Upper lobe of right lung (tissue), 1 donor: ENCODE measurements around the gene INIP. TPM values are rescaled to one million over a fixed set of nuclear protein-coding genes. Genes with fewer than 3 reads are reported as not detected.
"Not testable (repeated sequence)": the region's sequence is repeated elsewhere in the genome, so short reads cannot be mapped to it uniquely, and the experiment has no call there.

Source experiments
- ATAC-seq: fragments of 200-7000 bp; cut with Tn5 transposase; one replicate; pipeline ENCODE4 v1.9.1; 2020; ENCODE audit warnings: mild to moderate bottlenecking, moderate library complexity
- DNase-seq: peaks from one replicate; pipeline ENCODE4 v3.0.0-alpha.2; 2020
- H3K27ac ChIP-seq: fragments of 200-600 bp; one replicate; pipeline ENCODE4 v1.8.0; 2022
- H3K27me3 ChIP-seq: fragments of 200-600 bp; one replicate; pipeline ENCODE4 v1.8.0; 2022; ENCODE audit warnings: mild to moderate bottlenecking
- H3K36me3 ChIP-seq: fragments of 200-600 bp; one replicate; pipeline ENCODE4 v1.8.0; 2022
- H3K4me1 ChIP-seq: fragments of 200-600 bp; one replicate; pipeline ENCODE4 v1.8.0; 2022
- H3K4me3 ChIP-seq: fragments of 200-600 bp; one replicate; pipeline ENCODE4 v1.8.0; 2022; ENCODE audit warnings: mild to moderate bottlenecking
- H3K9me3 ChIP-seq: fragments of 200-600 bp; one replicate; pipeline ENCODE4 v1.8.0; 2022
- intact Hi-C: fragments of 100-400 bp; cut with DNase I; formaldehyde crosslinking; loops from one replicate; pipeline ENCODE4 v1.11.0; 2022
- total RNA-seq: library from RNA; stranded (reverse); fragmentation: NEBNext Ultra II Directional; extraction: Animal tissue kit (Norgen Biotek cat#: 25700); gene quantifications from one replicate; pipeline ENCODE4 v1.2.1, GENCODE V29; 2021
- TF ChIP-seq, protein P1 (sequence below): fragments of 200-600 bp; IDR thresholded peaks from one replicate; pipeline ENCODE4 v1.8.0; 2022; ENCODE audit warnings: antibody characterized with exemption
- donor health status: DM: no; HTN: yes; CAD: no; lungs with severe emphysema.

INIP gene
- total RNA-seq, 1 donor from 2014 or later, result 22.7 TPM

DNA sequence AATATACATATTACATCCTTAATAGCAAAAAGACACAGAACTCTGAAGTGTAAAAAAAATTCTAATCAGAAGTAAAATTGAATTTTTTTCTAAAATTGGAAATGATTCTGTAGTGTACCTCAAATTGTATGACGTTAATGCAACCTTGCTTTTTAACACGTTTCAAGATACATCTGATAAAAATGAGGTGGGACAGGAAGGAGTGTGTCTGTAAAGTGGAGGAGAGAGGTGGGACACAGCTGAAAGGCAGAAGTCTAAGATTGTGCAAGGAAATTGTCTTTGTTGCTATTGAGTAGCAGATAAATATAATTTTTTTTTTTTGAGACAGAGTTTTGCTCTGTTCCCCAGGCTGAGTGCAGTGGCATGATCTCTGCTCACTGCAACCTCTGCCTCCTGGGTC is 17.0 kb upstream of the INIP start:
- TF ChIP-seq, protein P1, sequence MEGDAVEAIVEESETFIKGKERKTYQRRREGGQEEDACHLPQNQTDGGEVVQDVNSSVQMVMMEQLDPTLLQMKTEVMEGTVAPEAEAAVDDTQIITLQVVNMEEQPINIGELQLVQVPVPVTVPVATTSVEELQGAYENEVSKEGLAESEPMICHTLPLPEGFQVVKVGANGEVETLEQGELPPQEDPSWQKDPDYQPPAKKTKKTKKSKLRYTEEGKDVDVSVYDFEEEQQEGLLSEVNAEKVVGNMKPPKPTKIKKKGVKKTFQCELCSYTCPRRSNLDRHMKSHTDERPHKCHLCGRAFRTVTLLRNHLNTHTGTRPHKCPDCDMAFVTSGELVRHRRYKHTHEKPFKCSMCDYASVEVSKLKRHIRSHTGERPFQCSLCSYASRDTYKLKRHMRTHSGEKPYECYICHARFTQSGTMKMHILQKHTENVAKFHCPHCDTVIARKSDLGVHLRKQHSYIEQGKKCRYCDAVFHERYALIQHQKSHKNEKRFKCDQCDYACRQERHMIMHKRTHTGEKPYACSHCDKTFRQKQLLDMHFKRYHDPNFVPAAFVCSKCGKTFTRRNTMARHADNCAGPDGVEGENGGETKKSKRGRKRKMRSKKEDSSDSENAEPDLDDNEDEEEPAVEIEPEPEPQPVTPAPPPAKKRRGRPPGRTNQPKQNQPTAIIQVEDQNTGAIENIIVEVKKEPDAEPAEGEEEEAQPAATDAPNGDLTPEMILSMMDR, result no peak
- H3K27me3 ChIP-seq, result no peaks in the 10 kb centered on the region
- no peak overlapping the region for H3K4me3 ChIP-seq
- H3K36me3 ChIP-seq, result no peaks in the 10 kb centered on the region
- DNase-seq, result no peak
- H3K27ac ChIP-seq, result no peak overlapping the region
- no peaks in the 10 kb centered on the region for H3K9me3 ChIP-seq
- ATAC-seq, result no peak
- intact Hi-C loops, result no loop called here
- H3K4me1 ChIP-seq, result no peaks in the 10 kb centered on the region

DNA sequence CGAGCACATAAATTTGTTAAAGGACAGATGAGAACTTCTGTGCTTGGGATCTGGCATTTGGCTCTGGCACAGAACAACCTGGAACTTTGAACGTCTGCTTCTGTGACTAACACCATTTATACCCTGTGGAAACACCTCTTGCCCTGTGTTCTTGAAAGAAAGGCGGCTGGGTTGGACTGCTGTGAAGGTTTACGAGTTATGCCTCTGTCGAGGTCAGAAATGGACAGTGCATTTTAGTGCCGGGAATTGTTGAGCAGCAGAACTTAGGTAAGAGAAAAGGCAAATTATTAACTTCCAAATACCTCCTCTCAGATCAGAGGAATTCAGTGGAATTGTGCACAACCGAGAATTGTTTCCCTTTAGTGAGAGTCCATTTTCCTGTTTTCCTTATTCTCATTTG is 14.1 kb upstream of the INIP start:
- DNase-seq (no peak), ATAC-seq (no peak)
- Histone ChIP-seq H3K4me3 (no peak overlapping the region), H3K27ac (no peak overlapping the region), H3K27me3 (no peaks in the 10 kb centered on the region), H3K36me3 (no peaks in the 10 kb centered on the region), H3K9me3 (no peaks in the 10 kb centered on the region), H3K4me1 (no peaks in the 10 kb centered on the region)
- TF ChIP-seq, protein P1, result no peak
- intact Hi-C loops, result no loop called here

DNA sequence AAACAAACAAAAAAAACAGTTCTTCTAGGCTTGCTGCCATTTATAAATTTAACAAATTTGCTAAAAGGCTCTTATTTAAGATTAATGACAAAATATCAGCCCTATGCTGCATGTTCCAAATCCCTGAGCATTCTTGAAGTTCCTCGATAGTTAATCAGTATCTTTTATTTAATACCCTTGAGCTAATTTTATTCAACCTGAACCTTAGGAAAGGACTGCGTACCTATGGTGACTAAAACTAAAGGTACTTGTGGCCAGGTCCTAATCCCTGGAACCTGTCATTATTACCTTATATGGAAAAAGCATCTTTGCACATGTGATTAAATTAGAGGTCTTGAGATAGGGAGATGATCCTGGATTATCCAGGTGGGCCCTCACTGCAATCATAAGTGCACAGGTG is 10.5 kb upstream of the INIP start:
- Histone ChIP-seq H3K4me3 (no peak overlapping the region), H3K27me3 (no peaks in the 10 kb centered on the region), H3K27ac (no peak overlapping the region), H3K9me3 (no peaks in the 10 kb centered on the region), H3K36me3 (no peaks in the 10 kb centered on the region), H3K4me1 (no peaks in the 10 kb centered on the region)
- intact Hi-C loops, result no loop called here
- DNase-seq, result no peak
- TF ChIP-seq, protein P1, result no peak
- ATAC-seq, result no peak

DNA sequence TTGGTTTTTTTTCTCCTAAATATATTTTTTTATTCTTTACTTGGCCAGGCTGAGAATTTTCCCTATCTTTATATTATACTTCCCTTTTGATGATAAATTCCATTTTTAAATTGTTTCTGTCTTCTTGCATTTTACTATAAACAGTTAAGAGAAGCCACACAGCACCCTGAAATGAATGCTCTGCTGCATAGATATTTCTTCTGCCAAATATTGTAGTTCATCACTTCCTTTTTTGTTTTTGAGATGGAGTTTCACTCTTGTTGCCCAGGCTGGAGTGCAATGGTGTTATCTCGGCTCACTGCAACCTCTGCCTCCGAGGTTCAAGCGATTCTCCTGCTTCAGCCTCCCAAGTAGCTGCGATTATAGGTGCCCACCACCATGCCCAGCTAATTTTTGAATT is 8.5 kb upstream of the INIP start:
- H3K27ac ChIP-seq, result no peak overlapping the region
- ATAC-seq, result no peak
- TF ChIP-seq, protein P1, result no peak

DNA sequence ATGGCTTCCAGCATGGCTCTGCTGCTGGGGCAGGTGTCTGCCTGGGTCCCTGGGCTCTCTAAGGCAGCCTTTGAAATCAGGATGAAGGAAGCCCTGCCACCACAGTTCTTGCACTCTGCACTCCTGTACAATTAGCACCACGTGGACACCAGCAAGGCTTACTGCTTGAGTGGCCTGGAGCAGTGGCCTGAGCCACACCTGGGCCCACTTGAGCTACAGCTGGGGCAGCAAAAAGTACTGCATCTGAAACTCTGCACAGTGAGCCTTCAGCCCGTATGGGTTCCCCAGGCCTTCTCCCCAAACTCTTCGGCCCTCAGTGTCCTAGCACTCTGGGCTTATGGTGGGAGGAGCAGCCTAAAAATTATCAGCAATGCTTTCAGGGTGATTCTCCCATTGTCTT is 8.0 kb upstream of the INIP start:
- intact Hi-C loops, result no loop called here
- Histone ChIP-seq H3K9me3 (no peaks in the 10 kb centered on the region), H3K27ac (no peak overlapping the region), H3K27me3 (no peaks in the 10 kb centered on the region), H3K4me1 (no peaks in the 10 kb centered on the region), H3K4me3 (no peak overlapping the region), H3K36me3 (no peaks in the 10 kb centered on the region)
- TF ChIP-seq, protein P1, result no peak
- DNase-seq (no peak), ATAC-seq (no peak)

More for the DNA sequence above, 8.5 kb upstream of the INIP start:
- no peaks in the 10 kb centered on the region for H3K36me3 ChIP-seq
- no peaks in the 10 kb centered on the region for H3K27me3 ChIP-seq
- no peaks in the 10 kb centered on the region for H3K4me1 ChIP-seq
- DNase-seq, result no peak
- no peaks in the 10 kb centered on the region for H3K9me3 ChIP-seq
- no peak overlapping the region for H3K4me3 ChIP-seq
- intact Hi-C loops, result no loop called here

DNA sequence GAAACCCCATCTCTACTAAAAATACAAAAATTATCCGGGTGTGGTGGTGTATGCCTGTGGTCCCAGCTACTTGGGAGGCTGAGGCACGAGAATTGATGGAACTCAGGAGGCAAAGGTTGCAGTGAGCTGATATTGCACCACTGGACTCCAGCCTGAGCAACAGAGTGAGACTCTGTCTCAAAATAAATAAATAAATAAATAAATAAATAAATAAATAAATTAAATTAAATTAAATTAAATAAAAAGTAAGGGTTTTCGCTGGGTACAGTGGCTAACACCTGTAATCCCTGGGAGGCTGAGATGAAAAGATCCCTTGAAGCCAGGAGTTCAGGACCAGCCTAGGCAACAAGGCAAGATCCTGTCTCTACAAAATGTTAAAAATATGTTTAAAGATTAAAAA is 4.8 kb upstream of the INIP start:
- not testable (repeated sequence) for H3K27me3 ChIP-seq

More for the DNA sequence above, 4.8 kb upstream of the INIP start:
- H3K27ac ChIP-seq, ATAC-seq, H3K36me3 ChIP-seq, H3K4me1 ChIP-seq, DNase-seq, intact Hi-C loops, H3K4me3 ChIP-seq, H3K9me3 ChIP-seq: not testable (repeated sequence)
